ENCODE measurements around the gene SPATS2L.

Gene SPATS2L

GRCh38 chr2:200331061-200331400, 24.5 kb downstream of the SPATS2L start:
- DNase-seq (ENCODE audit: low spot score): no peak
- TF ChIP-seq CTCF (IDR thresholded peaks at IDR 0.05; ENCODE audit: extremely low read depth, missing control alignments): no peak

GRCh38 chr2:200335657-200336056, 29.2 kb downstream of the SPATS2L start:
- DNase-seq (ENCODE audit: low spot score): no peak
- no peak for TF ChIP-seq CTCF (IDR thresholded peaks at IDR 0.05; ENCODE audit: extremely low read depth, missing control alignments)

GRCh38 chr2:200336980-200337615, 30.6 kb downstream of the SPATS2L start:
- no peak for DNase-seq (ENCODE audit: low spot score)

GRCh38 chr2:200337621-200338020, 31.1 kb downstream of the SPATS2L start:
- TF ChIP-seq CTCF (IDR thresholded peaks at IDR 0.05; ENCODE audit: extremely low read depth, missing control alignments): no peak
- no peak for DNase-seq (ENCODE audit: low spot score)

More at GRCh38 chr2:200336980-200337615, 30.6 kb downstream of the SPATS2L start:
- TF ChIP-seq CTCF (IDR thresholded peaks at IDR 0.05; ENCODE audit: extremely low read depth, missing control alignments): no peak

GRCh38 chr2:200338692-200339091, 32.2 kb downstream of the SPATS2L start:
- DNase-seq (ENCODE audit: low spot score): no peak
- no peak for TF ChIP-seq CTCF (IDR thresholded peaks at IDR 0.05; ENCODE audit: extremely low read depth, missing control alignments)

GRCh38 chr2:200340508-200341224, 34.2 kb downstream of the SPATS2L start:
- TF ChIP-seq CTCF (IDR thresholded peaks at IDR 0.05; ENCODE audit: extremely low read depth, missing control alignments): no peak

GRCh38 chr2:200341376-200341775, 34.9 kb downstream of the SPATS2L start:
- DNase-seq (ENCODE audit: low spot score): no peak
- no peak for TF ChIP-seq CTCF (IDR thresholded peaks at IDR 0.05; ENCODE audit: extremely low read depth, missing control alignments)

More at GRCh38 chr2:200340508-200341224, 34.2 kb downstream of the SPATS2L start:
- no peak for DNase-seq (ENCODE audit: low spot score)
